Measurements from ENCODE around the gene MYO1C. TPM values are rescaled to one million over a fixed set of nuclear protein-coding genes. Genes with fewer than 3 reads are reported as not detected.
A peak's percentile ranks its signal among the peaks of the same experiment; 100 is the strongest.

The MYO1C gene, protein sequence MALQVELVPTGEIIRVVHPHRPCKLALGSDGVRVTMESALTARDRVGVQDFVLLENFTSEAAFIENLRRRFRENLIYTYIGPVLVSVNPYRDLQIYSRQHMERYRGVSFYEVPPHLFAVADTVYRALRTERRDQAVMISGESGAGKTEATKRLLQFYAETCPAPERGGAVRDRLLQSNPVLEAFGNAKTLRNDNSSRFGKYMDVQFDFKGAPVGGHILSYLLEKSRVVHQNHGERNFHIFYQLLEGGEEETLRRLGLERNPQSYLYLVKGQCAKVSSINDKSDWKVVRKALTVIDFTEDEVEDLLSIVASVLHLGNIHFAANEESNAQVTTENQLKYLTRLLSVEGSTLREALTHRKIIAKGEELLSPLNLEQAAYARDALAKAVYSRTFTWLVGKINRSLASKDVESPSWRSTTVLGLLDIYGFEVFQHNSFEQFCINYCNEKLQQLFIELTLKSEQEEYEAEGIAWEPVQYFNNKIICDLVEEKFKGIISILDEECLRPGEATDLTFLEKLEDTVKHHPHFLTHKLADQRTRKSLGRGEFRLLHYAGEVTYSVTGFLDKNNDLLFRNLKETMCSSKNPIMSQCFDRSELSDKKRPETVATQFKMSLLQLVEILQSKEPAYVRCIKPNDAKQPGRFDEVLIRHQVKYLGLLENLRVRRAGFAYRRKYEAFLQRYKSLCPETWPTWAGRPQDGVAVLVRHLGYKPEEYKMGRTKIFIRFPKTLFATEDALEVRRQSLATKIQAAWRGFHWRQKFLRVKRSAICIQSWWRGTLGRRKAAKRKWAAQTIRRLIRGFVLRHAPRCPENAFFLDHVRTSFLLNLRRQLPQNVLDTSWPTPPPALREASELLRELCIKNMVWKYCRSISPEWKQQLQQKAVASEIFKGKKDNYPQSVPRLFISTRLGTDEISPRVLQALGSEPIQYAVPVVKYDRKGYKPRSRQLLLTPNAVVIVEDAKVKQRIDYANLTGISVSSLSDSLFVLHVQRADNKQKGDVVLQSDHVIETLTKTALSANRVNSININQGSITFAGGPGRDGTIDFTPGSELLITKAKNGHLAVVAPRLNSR
- 100 to 1,000 TPM; 280 to 315 TPM for total RNA-seq

GRCh38 chr17:1492249-1493206 lies at the start of gene MYO1C:
MYO1C (minus strand) TSS chr17:1492686; CDS start chr17:1492487, 199 bp downstream.
- no peaks in the 10 kb centered on the region for H3K36me3 ChIP-seq
- intact Hi-C loops (cut with DNase I): no loop called here
- peak within 1 kb of the TSS; percentile 83 to 94 for H3K9ac ChIP-seq (ENCODE audit: low read depth in 2 of 2, low read length in 2 of 2)
- H3K4me3 ChIP-seq: peak within 1 kb of the TSS; percentile 50
- no peaks in the 10 kb centered on the region for H3K9me3 ChIP-seq
- DNase-seq: peak; percentile 43
- H3K27ac ChIP-seq: peak within 1 kb of the TSS; percentile 69
- H3K4me1 ChIP-seq: peaks cover 29% of the 10 kb centered on the region
- no peaks in the 10 kb centered on the region for H3K27me3 ChIP-seq
- no peak for TF ChIP-seq CTCF (IDR thresholded peaks at IDR 0.05)

DNA sequence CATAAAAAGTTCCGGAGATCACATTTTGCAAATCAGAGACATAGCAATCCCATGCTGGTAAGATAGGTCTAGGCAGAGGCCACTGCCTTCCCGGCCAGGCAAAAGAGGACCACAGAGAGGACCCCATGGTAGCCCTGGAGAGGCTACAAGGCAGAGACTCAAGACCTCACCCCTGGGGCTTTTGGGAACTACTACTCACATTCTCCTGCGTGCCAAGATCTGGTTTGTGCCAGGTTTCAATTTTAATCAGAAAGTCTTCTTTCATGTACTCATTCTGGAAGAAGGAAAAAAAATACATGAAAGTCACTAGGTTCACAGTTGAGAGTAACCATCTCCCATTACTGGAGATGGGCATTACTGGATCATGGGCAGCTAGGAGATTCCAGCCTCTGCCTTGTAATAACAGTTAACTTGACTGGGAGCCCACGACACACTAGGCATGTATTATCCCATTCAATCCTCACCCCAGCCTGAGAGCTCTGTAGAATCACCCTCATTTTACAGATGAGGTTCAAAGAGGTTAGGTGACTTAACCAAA lies 49.0 kb upstream of the MYO1C start:
- H3K9me3 ChIP-seq: no peaks in the 10 kb centered on the region
- peaks cover 16% of the 10 kb centered on the region for H3K36me3 ChIP-seq
- H3K9ac ChIP-seq (ENCODE audit: low read depth in 2 of 2, low read length in 2 of 2): no peak overlapping the region
- intact Hi-C loops (cut with DNase I): no loop called here
- H3K27ac ChIP-seq: no peak overlapping the region
- no peak overlapping the region for H3K4me3 ChIP-seq
- H3K27me3 ChIP-seq: no peaks in the 10 kb centered on the region
- no peak for DNase-seq
- no peak for TF ChIP-seq CTCF (IDR thresholded peaks at IDR 0.05)
- H3K4me1 ChIP-seq: no peaks in the 10 kb centered on the region

DNA sequence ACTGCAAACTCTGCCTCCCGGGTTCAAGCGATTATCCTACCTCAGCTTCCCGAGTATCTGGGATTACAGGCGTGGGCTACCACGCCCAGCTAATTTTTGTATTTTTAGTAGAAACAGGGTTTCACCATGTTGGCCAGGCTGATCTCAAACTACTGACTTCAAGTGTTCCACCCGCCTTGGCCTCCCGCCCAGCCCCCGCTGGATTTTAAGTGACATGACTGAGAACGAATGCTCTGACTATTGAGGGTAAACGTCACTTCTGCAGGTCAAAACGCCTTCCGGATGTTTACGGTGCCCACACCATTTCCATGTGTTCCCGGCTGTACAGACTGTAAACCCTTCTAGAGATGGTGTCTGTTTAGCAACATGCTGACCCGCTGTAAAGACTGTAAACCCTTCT lies 47.3 kb upstream of the MYO1C start:
- Histone ChIP-seq H3K9me3 (no peaks in the 10 kb centered on the region), H3K27ac (no peak overlapping the region), H3K4me1 (no peaks in the 10 kb centered on the region), H3K9ac (ENCODE audit: low read depth in 2 of 2, low read length in 2 of 2) (no peak overlapping the region), H3K27me3 (no peaks in the 10 kb centered on the region), H3K4me3 (no peak overlapping the region), H3K36me3 (peaks cover 16% of the 10 kb centered on the region)
- intact Hi-C loops (cut with DNase I): no loop called here
- no peak for DNase-seq
- no peak for TF ChIP-seq CTCF (IDR thresholded peaks at IDR 0.05)

DNA sequence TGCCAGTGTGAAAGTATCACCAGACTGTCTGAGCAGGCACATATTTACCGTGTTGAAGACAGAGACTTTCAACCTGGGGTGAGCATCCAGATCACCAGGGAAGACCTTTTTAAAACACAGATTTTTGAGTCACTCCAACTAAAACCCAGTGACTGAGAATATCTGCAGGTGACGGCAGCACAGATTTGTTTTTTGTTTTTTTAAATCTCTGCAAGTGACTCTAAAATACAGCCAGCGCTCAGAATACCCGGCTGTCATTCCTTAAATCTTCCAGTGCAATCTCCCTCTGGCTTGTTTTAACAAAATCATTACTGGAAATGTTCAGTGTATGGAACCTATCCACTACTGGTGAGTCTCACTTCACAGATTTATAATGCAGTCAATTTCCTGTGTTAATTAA lies 43.3 kb upstream of the MYO1C start:
- H3K27me3 ChIP-seq: no peaks in the 10 kb centered on the region
- no peak overlapping the region for H3K27ac ChIP-seq
- H3K36me3 ChIP-seq: peaks cover 2% of the 10 kb centered on the region
- intact Hi-C loops (cut with DNase I): no loop called here
- H3K9ac ChIP-seq (ENCODE audit: low read depth in 2 of 2, low read length in 2 of 2): no peak overlapping the region
- H3K4me3 ChIP-seq: no peak overlapping the region
- no peaks in the 10 kb centered on the region for H3K4me1 ChIP-seq
- DNase-seq: no peak
- TF ChIP-seq CTCF (IDR thresholded peaks at IDR 0.05): no peak
- no peaks in the 10 kb centered on the region for H3K9me3 ChIP-seq

Data from colonic mucosa (tissue), 4 donors.